Osteoblast (primary cell): ENCODE data around the gene BIK. TPM values are rescaled to one million over a fixed set of nuclear protein-coding genes. Genes with fewer than 3 reads are reported as not detected.
A peak's percentile ranks its signal among the peaks of the same experiment; 100 is the strongest.

Experiments
- DNase-seq: peaks from one replicate; pipeline ENCODE4 v3.0.0; 2011; ENCODE audit warnings: low spot score, mixed read lengths; ENCODE audit not compliant: insufficient read length; ENCODE audit errors: missing footprints
- H2AFZ ChIP-seq: 2 replicates; pipeline ENCODE4 v1.6.0; 2011; ENCODE audit warnings: mild to moderate bottlenecking, low read length
- H3K27ac ChIP-seq: 2 replicates; pipeline ENCODE4 v1.5.1; 2011; ENCODE audit warnings: mild to moderate bottlenecking, low read depth, low read length, moderate library complexity
- H3K27me3 ChIP-seq: 2 replicates; pipeline ENCODE4 v1.6.0; 2012; ENCODE audit warnings: mild to moderate bottlenecking, control low read depth, inconsistent platforms, low read length, moderate library complexity; ENCODE audit not compliant: insufficient read depth
- H3K36me3 ChIP-seq: 2 replicates; pipeline ENCODE4 v1.5.1; 2011; ENCODE audit warnings: mild to moderate bottlenecking, low read length, control low read depth, moderate library complexity; ENCODE audit not compliant: insufficient read depth
- H3K4me1 ChIP-seq: 2 replicates; pipeline ENCODE4 v1.5.1; 2011; ENCODE audit warnings: mild to moderate bottlenecking, low read length, control low read depth, moderate library complexity; ENCODE audit not compliant: insufficient read depth
- H3K4me2 ChIP-seq: 2 replicates; pipeline ENCODE4 v1.6.0; 2011; ENCODE audit warnings: mild to moderate bottlenecking, low read length; ENCODE audit not compliant: insufficient read depth
- H3K4me3 ChIP-seq: fragments of 200-600 bp; sonication (generic); 3 replicates; pipeline ENCODE4 v1.5.1; 2012; ENCODE audit warnings: mild to moderate bottlenecking, low read length, inconsistent platforms; ENCODE audit not compliant: insufficient read depth
- H3K79me2 ChIP-seq: 2 replicates; pipeline ENCODE4 v1.6.0; 2012; ENCODE audit warnings: mild to moderate bottlenecking, low read length, control low read depth, inconsistent platforms; ENCODE audit not compliant: insufficient read depth
- H3K9me3 ChIP-seq: 2 replicates; pipeline ENCODE4 v1.5.1; 2011; ENCODE audit warnings: low read depth, low read length, control low read depth
- H4K20me1 ChIP-seq: 2 replicates; pipeline ENCODE4 v1.6.0; 2012; ENCODE audit warnings: mild to moderate bottlenecking, low read length, control low read depth; ENCODE audit not compliant: insufficient read depth
- total RNA-seq: library from RNA; depleted of rRNA; stranded (reverse); fragments of >200 nt; gene quantifications from 2 replicates; pipeline ENCODE4 v1.2.3, GENCODE V29; 2012
- TF ChIP-seq, protein P1 (sequence below): IDR thresholded peaks from 2 replicates; pipeline ENCODE4 v1.5.1; 2011; ENCODE audit warnings: mild to moderate bottlenecking, low read depth, low read length, moderate library complexity; ENCODE audit errors: extremely low read depth

BIK gene
- total RNA-seq, 1 donor = not detected

DNA sequence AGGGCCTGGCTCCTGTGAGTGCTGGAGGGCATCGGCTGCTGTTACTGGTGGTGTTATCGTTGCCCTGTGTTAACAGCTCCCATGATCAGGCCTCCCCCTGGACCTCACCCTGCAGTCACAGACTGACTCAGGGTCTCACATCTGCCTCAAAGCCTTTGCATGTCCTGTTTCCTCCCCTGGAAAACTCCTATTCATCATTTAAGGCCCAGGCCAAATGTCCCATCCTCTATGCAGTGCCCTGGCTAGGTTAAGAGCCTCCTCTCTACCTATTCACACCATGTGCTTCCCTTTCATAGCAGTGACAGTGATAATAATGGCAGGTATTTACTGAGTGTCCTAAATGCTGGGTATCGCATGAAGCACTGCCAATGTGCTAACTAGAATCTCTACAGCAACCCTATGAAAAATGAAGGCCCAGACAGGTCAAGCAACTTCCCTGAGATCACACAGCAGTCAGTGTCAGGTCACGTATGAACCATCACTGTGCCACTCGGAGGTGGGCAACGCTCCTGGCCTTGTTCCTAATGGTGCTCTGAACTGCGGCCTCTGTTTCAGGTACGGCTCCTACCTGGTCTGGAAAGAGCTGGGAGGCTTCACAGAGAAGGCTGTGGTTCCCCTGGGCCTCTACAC lies 50.1 kb downstream of the BIK start:
- no peaks in the 10 kb centered on the region for H3K27me3 ChIP-seq
- no peak overlapping the region for H2AFZ ChIP-seq
- H3K36me3 ChIP-seq = peaks cover 21% of the 10 kb centered on the region
- H3K4me3 ChIP-seq = no peak overlapping the region
- no peak overlapping the region for H3K27ac ChIP-seq
- peaks cover 50% of the 10 kb centered on the region for H3K79me2 ChIP-seq
- no peak overlapping the region for H3K4me2 ChIP-seq
- no peaks in the 10 kb centered on the region for H3K9me3 ChIP-seq
- DNase-seq = peak; percentile 25
- no peaks in the 10 kb centered on the region for H3K4me1 ChIP-seq
- H4K20me1 ChIP-seq = peaks cover 47% of the 10 kb centered on the region
- TF ChIP-seq, protein P1, sequence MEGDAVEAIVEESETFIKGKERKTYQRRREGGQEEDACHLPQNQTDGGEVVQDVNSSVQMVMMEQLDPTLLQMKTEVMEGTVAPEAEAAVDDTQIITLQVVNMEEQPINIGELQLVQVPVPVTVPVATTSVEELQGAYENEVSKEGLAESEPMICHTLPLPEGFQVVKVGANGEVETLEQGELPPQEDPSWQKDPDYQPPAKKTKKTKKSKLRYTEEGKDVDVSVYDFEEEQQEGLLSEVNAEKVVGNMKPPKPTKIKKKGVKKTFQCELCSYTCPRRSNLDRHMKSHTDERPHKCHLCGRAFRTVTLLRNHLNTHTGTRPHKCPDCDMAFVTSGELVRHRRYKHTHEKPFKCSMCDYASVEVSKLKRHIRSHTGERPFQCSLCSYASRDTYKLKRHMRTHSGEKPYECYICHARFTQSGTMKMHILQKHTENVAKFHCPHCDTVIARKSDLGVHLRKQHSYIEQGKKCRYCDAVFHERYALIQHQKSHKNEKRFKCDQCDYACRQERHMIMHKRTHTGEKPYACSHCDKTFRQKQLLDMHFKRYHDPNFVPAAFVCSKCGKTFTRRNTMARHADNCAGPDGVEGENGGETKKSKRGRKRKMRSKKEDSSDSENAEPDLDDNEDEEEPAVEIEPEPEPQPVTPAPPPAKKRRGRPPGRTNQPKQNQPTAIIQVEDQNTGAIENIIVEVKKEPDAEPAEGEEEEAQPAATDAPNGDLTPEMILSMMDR = no peak

GRCh38 chr22:43162412-43163150 lies 52.0 kb downstream of the BIK start:
- Histone ChIP-seq H3K27me3 (no peaks in the 10 kb centered on the region), H3K4me2 (no peak overlapping the region), H3K4me3 (no peak overlapping the region), H3K9me3 (no peaks in the 10 kb centered on the region), H3K36me3 (peaks cover 19% of the 10 kb centered on the region), H3K79me2 (peaks cover 31% of the 10 kb centered on the region), H2AFZ (no peak overlapping the region), H3K27ac (no peak overlapping the region), H4K20me1 (peaks cover 33% of the 10 kb centered on the region), H3K4me1 (no peaks in the 10 kb centered on the region)
- TF ChIP-seq, protein P1 = no peak
- peak; percentile 74 for DNase-seq

GRCh38 chr22:43163241-43163795 lies 52.8 kb downstream of the BIK start:
- Histone ChIP-seq H3K27me3 (no peaks in the 10 kb centered on the region), H3K27ac (no peak overlapping the region), H3K4me3 (no peak overlapping the region), H3K4me1 (peaks cover 3% of the 10 kb centered on the region), H3K79me2 (peaks cover 24% of the 10 kb centered on the region), H3K4me2 (no peak overlapping the region), H2AFZ (no peak overlapping the region), H3K9me3 (no peaks in the 10 kb centered on the region), H4K20me1 (peaks cover 26% of the 10 kb centered on the region), H3K36me3 (peaks cover 19% of the 10 kb centered on the region)
- TF ChIP-seq, protein P1 = no peak
- peak; percentile 70 for DNase-seq

- H2AFZ ChIP-seq = no peak overlapping the region
- TF ChIP-seq, protein P1 = no peak
- DNase-seq = peak; percentile 55
- peaks cover 3% of the 10 kb centered on the region for H3K4me1 ChIP-seq
- H4K20me1 ChIP-seq = peaks cover 16% of the 10 kb centered on the region
- H3K79me2 ChIP-seq = peaks cover 11% of the 10 kb centered on the region
- no peak overlapping the region for H3K4me2 ChIP-seq
- no peaks in the 10 kb centered on the region for H3K27me3 ChIP-seq
- H3K4me3 ChIP-seq = no peak overlapping the region
- H3K9me3 ChIP-seq = no peaks in the 10 kb centered on the region
- H3K27ac ChIP-seq = no peak overlapping the region
- H3K36me3 ChIP-seq = peaks cover 19% of the 10 kb centered on the region
These were observed 54.1 kb downstream of the BIK start for GRCh38 chr22:43164636-43165035.
